Cardiac fibroblast (primary cell): Measurements from ENCODE around the gene EFCC1.
A peak's percentile ranks its signal among the peaks of the same experiment; 100 is the strongest.

Experiments
- DNase-seq, 2 donors: peaks; one replicate each; pipeline versions ENCODE4 v3.0.0 to v3.0.0-alpha.2; 2010; ENCODE audit warnings: low read depth in 2 of 2
- H3K4me3 ChIP-seq, 2 donors: replicated peaks in 1 of 2; 1 replicate in 1 of 2; 2 replicates in 1 of 2; pipeline ENCODE4 v1.5.1; 2011; ENCODE audit warnings: low read depth in 2 of 2, low read length in 2 of 2, mild to moderate bottlenecking in 2 of 2, moderate library complexity in 1 of 2
- TF ChIP-seq, protein P1 (sequence below): IDR thresholded peaks from one replicate; pipeline ENCODE4 v1.5.1; 2011; ENCODE audit warnings: low read depth, mild to moderate bottlenecking, low read length, inconsistent platforms

Gene EFCC1

DNA sequence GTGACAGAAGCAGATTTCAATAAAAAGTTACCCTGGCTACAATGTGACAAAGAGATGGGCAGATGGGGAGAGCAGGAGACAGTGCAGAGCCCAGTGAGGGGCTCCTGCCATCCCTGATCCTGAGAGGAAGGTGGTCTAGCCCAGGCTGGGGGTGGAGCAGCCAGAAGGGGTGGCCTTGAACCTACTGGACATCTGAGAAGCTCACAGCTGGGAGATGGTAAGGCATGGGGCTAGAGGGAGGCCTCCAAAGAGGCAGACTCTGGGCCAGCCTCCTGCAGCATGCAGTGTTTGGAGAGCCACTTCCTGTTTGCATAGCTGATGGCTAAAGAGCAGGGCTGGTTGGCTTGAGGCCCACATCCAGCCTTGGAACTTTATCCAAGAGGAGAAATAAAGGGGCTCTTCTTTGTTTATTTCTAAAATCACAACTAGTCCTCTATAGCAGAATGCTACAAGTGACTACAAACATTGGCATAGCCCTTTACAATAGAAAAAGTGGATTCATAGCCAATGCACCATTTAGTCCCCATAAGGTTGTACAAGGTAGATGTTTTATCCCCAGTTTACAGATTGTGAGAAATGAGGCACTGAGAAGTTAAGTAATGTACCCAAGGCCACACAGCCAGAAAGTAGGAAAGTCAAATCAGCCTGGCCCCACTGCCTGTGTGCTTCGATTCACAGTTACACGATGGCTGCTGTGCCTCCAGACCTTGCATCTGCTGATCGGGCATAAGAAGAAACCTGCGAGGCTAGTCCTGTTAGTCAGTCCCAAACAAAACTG is 4.6 kb downstream of the EFCC1 start:
- TF ChIP-seq, protein P1, sequence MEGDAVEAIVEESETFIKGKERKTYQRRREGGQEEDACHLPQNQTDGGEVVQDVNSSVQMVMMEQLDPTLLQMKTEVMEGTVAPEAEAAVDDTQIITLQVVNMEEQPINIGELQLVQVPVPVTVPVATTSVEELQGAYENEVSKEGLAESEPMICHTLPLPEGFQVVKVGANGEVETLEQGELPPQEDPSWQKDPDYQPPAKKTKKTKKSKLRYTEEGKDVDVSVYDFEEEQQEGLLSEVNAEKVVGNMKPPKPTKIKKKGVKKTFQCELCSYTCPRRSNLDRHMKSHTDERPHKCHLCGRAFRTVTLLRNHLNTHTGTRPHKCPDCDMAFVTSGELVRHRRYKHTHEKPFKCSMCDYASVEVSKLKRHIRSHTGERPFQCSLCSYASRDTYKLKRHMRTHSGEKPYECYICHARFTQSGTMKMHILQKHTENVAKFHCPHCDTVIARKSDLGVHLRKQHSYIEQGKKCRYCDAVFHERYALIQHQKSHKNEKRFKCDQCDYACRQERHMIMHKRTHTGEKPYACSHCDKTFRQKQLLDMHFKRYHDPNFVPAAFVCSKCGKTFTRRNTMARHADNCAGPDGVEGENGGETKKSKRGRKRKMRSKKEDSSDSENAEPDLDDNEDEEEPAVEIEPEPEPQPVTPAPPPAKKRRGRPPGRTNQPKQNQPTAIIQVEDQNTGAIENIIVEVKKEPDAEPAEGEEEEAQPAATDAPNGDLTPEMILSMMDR, result no peak
- peak in 1 of 2 donors; percentile 66 for DNase-seq
- no peak overlapping the region for H3K4me3 ChIP-seq

DNA sequence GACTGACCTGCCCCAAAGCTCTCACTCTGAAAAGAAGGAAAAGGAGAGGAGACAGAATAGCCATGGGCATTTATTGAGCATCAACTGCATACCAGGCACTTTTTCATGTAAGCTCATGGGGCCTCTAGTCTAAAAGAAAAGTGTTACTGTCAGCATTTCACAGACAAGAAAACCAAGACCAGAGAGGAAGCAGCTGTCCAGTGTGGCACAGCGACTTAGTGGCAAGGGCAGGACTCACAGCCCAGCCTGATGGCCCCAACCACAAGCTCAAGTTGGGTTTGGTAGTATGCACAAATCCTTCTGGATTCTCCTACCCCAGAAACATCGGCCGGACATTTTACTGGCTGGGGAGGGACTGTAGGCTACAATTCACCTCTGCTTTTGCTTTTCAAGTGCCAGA is 5.8 kb downstream of the EFCC1 start:
- no peak for DNase-seq
- H3K4me3 ChIP-seq, result no peak overlapping the region
- TF ChIP-seq, protein P1, result no peak

DNA sequence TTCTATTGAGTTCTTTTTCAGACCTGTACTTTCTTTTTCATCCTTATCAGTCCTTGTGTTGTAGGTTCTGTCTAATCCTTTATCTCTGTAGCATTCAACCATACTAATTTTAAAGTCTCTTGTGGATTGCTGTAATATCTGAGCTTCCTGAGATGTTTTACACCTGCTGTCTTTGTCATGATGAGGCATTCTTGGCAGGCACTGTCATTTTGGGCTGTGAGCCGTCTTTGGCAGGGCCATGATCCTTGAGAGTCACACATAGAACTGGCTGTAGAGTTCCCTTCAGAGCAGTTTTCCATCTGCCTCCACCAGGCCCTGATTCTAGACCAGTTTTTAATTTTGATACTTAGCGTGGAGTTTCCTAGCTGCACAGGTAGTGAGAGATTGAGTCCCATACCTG is 6.7 kb downstream of the EFCC1 start:
- H3K4me3 ChIP-seq, result no peak overlapping the region
- TF ChIP-seq, protein P1, result no peak
- DNase-seq, result no peak

DNA sequence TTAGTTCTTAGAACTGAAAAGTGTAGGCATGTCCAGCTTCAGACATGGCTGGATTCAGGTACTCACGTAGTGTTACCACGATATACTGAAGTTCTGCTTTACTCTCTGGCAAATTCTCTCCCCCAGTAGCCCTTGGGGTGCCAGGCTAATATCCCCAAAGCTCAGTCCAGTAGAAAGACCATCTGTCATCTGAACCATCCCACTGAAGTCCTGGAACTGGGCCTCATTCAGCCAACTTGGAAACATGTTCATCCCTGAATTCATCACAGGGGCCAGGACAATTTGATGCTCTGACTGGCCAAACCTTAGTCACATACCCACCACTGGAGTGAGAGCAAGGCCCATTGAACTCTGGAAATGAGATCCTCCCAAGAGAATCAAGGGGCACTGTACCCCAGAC is 8.2 kb downstream of the EFCC1 start:
- no peak overlapping the region for H3K4me3 ChIP-seq
- TF ChIP-seq, protein P1, result no peak
- DNase-seq, result no peak

DNA sequence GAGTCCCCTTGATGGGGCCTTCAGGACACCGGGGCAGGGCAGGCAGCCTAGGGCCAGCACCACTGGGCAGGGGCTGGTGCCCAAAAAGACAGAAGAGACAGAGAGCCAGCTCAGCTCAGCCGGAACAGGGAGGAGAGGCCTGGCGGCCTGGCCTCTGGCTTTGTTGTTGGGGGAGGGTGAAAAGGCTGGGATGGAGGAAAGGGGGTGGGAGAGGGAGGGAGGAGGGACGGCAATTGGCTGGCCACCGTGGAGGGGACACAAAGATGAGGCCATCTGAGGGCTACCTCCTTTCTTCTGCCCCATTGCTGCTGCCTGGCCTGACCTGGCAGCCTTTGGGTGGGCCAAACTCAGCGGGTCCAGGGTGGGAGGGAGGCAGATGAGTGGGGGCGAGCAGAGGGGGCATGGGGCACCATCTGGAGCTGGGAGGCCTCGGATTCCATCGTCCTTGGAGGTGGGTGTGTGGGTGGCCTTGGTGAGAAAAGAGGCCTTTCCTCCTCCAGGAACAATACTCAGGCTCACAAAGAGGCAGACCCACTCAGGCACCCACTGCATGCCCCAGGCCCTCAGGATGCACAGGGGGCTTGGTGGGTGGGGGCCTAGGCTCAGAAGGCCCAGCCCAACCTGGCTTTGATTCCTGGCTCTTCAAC is 9.3 kb downstream of the EFCC1 start:
- TF ChIP-seq, protein P1, result no peak
- DNase-seq, result no peak
- no peak overlapping the region for H3K4me3 ChIP-seq

DNA sequence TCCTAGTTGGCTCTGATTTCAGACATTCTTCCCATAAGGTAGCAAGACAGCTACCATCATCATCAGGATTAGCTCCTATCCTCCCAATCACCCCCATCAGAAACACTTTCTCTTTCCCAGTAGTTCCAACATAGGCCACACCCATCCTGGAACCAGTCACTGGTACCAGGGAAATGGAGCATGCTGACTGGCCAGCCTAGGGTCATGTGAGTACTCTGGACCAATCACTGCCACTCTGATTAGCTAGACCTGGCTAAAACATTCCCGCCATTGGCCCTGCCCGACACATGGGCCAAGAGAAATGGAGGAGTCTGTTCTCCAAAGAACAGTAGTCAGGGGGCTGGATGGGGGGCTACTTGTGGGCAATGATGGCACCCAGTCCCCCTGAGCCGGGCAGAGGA is 12.4 kb downstream of the EFCC1 start:
- DNase-seq, result no peak
- TF ChIP-seq, protein P1, result no peak
- H3K4me3 ChIP-seq, result no peak overlapping the region

DNA sequence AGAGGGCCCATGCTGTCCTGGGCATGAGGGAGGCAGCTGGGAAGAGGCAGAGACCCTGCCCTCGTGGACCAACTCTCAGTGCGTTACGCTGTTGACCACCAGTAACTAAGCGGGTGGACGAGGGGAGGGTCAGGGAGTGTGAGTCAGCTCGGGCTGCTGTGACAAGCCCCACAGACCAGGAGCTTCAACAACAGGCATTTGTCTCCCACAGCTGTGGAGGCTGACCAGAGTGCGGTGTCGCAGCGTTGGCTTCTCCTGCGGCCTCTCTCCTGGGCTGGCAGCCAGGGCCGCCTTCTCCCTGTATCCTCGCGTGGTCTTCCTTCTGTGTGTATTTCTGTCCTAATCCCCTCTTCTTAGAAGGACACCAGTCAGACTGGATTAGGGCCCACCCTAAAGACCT is 13.0 kb downstream of the EFCC1 start:
- no peak overlapping the region for H3K4me3 ChIP-seq
- no peak for DNase-seq
- TF ChIP-seq, protein P1, result no peak
